Measurements from ENCODE around the gene SF3B4. TPM values are rescaled to one million over a fixed set of nuclear protein-coding genes. Genes with fewer than 3 reads are reported as not detected.
A peak's percentile ranks its signal among the peaks of the same experiment; 100 is the strongest.

SF3B4 gene
- total RNA-seq (10 to 100 TPM; 45.3 to 54.6 (median 51.6) TPM), total RNA-seq (18.8 to 67.1 (median 30.0) reads per million in 29 experiments)
- total RNA-seq (2013), result 20.7 TPM

GRCh38 chr1:149927563-149928400 lies at the start of gene SF3B4:
SF3B4 (minus strand) TSS chr1:149927803; CDS start chr1:149927759, 44 bp downstream.
- CTCF ChIA-PET, result interaction anchor here in 1 of 2 donors (0.6 to 1.2 kb wide), 6 partner anchors 28 to 326 kb away, joined by 3 to 7 read pairs (median 4); partner anchors contain the start of gene BOLA1

GRCh38 chr1:149977345-149977744 lies 49.7 kb upstream of the SF3B4 start:
- H3K4me3 ChIP-seq (ENCODE audit: control insufficient read depth in 1 of 2, extremely low read depth in 1 of 2, low read length in 1 of 2), result no peak overlapping the region
- 90% methylated on average over 2 of the region's 3 CpGs for WGBS (ENCODE audit: insufficient coverage)
- Mint-ChIP-seq H3K4me1 (peaks cover 6 to 17% (median 14%) of the 10 kb centered on the region in 3 donors), H3K36me3 (peaks cover 22% of the 10 kb centered on the region), H3K9me3 (no peaks in the 10 kb centered on the region), H3K27ac (no peak overlapping the region), H3K27me3 (no peaks in the 10 kb centered on the region), H3K4me3 (no peak overlapping the region)
- ChIA-PET CTCF (interaction anchor here in 1 of 2 donors (0.6 kb wide), 1 partner anchor 233 kb away, joined by 5 read pairs; no protein-coding TSS in a partner anchor), POLR2A (no interaction called here)
- H3K9me3 ChIP-seq, result no peaks in the 10 kb centered on the region
- no peak overlapping the region for H3K27ac ChIP-seq (ENCODE audit: low read length)
- DNase-seq (no peak), ATAC-seq (replicated peaks in 1 of 4) (no peak)
- no peaks in the 10 kb centered on the region for H3K27me3 ChIP-seq (replicated peaks in 1 of 2; ENCODE audit: control insufficient read depth in 2 of 2, extremely low read depth in 1 of 2, insufficient read depth in 2 of 2, low read length in 1 of 2)
- peaks cover 0 to 14% of the 10 kb centered on the region in 2 donors for H3K36me3 ChIP-seq (ENCODE audit: control insufficient read depth in 2 of 2, extremely low read depth in 1 of 2, insufficient read depth in 1 of 2, low read length in 1 of 2)
- no peaks in the 10 kb centered on the region for H3K4me1 ChIP-seq (ENCODE audit: control insufficient read depth in 1 of 2, extremely low read depth in 1 of 2, insufficient read depth in 2 of 2, low read length in 2 of 2)

More at GRCh38 chr1:149927563-149928400, at the start of gene SF3B4:
- peak within 1 kb of the TSS; percentile 96 for H3K27ac ChIP-seq (ENCODE audit: low read length)
- POLR2A ChIA-PET, result interaction anchor here (0.6 to 2.8 kb wide), 7 partner anchors 37 to 1021 kb away, joined by 3 to 45 read pairs (median 5); a partner anchor contains a TSS
- WGBS (ENCODE audit: insufficient coverage), result 0% methylated on average over 31 of the region's 47 CpGs
- H3K4me1 Mint-ChIP-seq, result peaks cover 46 to 55% (median 51%) of the 10 kb centered on the region in 3 donors
- no peaks in the 10 kb centered on the region for H3K27me3 ChIP-seq (replicated peaks in 1 of 2; ENCODE audit: control insufficient read depth in 2 of 2, extremely low read depth in 1 of 2, insufficient read depth in 2 of 2, low read length in 1 of 2)
- H3K4me1 ChIP-seq (ENCODE audit: control insufficient read depth in 1 of 2, extremely low read depth in 1 of 2, insufficient read depth in 2 of 2, low read length in 2 of 2), result peaks cover 17 to 29% of the 10 kb centered on the region in 2 experiments
- no peaks in the 10 kb centered on the region for H3K9me3 Mint-ChIP-seq
- H3K4me3 ChIP-seq (ENCODE audit: control insufficient read depth in 1 of 2, extremely low read depth in 1 of 2, low read length in 1 of 2), result peak within 1 kb of the TSS; percentile 95 to 96
- peak within 1 kb of the TSS; percentile 94 to 97 (median 97) for H3K4me3 Mint-ChIP-seq
- H3K27ac Mint-ChIP-seq, result peak within 1 kb of the TSS; percentile 95 to 96
- H3K27me3 Mint-ChIP-seq, result peaks cover 0 to 2% of the 10 kb centered on the region in 2 donors
- H3K9me3 ChIP-seq, result no peaks in the 10 kb centered on the region
- peaks cover 37% of the 10 kb centered on the region for H3K36me3 Mint-ChIP-seq
- DNase-seq (peak; percentile 87 to 98 (median 96)), ATAC-seq (replicated peaks in 1 of 4) (peak; percentile 96 to 99 (median 97))
- H3K36me3 ChIP-seq (ENCODE audit: control insufficient read depth in 2 of 2, extremely low read depth in 1 of 2, insufficient read depth in 1 of 2, low read length in 1 of 2), result peaks cover 10 to 37% of the 10 kb centered on the region in 2 donors

GRCh38 chr1:149972547-149972946 lies 44.9 kb upstream of the SF3B4 start:
- Mint-ChIP-seq H3K27me3 (no peaks in the 10 kb centered on the region), H3K9me3 (no peaks in the 10 kb centered on the region)

DNA sequence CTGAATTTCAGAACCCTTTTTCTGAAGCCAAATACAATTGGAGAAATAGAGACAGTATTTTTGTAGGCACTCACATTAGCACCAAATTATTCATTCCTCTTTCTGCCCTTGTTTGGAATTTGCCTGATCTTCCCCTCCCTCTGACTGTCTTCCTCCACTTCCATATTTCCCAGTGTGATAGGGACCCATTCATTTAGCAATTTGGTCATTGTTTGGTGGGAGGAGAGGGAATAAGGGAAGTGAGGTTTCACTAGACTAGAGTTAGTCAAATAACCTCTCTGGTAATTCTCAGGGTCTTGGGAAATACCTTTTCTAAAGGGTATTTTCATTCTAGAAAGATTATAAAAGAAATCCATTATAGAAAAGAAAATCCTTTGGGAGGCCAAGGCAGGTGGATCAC lies 40.0 kb upstream of the SF3B4 start:
- ChIA-PET POLR2A (no interaction called here), CTCF (interaction anchor here in 1 of 2 donors (0.9 kb wide), 1 partner anchor 219 kb away, joined by 4 read pairs; no protein-coding TSS in a partner anchor)
- Histone ChIP-seq H3K27me3 (replicated peaks in 1 of 2; ENCODE audit: control insufficient read depth in 2 of 2, extremely low read depth in 1 of 2, insufficient read depth in 2 of 2, low read length in 1 of 2) (no peaks in the 10 kb centered on the region), H3K9me3 (no peaks in the 10 kb centered on the region), H3K36me3 (ENCODE audit: control insufficient read depth in 2 of 2, extremely low read depth in 1 of 2, insufficient read depth in 1 of 2, low read length in 1 of 2) (peaks cover 5 to 49% of the 10 kb centered on the region in 2 donors), H3K4me3 (ENCODE audit: control insufficient read depth in 1 of 2, extremely low read depth in 1 of 2, low read length in 1 of 2) (no peak overlapping the region), H3K27ac (ENCODE audit: low read length) (no peak overlapping the region), H3K4me1 (ENCODE audit: control insufficient read depth in 1 of 2, extremely low read depth in 1 of 2, insufficient read depth in 2 of 2, low read length in 2 of 2) (no peaks in the 10 kb centered on the region)
- no peak for DNase-seq
- Mint-ChIP-seq H3K27me3 (no peaks in the 10 kb centered on the region), H3K4me1 (peaks cover 5 to 11% (median 9%) of the 10 kb centered on the region in 3 donors), H3K4me3 (no peak overlapping the region), H3K36me3 (peaks cover 41% of the 10 kb centered on the region), H3K9me3 (no peaks in the 10 kb centered on the region), H3K27ac (no peak overlapping the region)
- no peak for ATAC-seq (replicated peaks in 1 of 4)

More at GRCh38 chr1:149972547-149972946, 44.9 kb upstream of the SF3B4 start:
- no peak for ATAC-seq (replicated peaks in 1 of 4)
- H3K27ac Mint-ChIP-seq, result no peak overlapping the region
- DNase-seq, result no peak
- H3K36me3 Mint-ChIP-seq, result peaks cover 41% of the 10 kb centered on the region
- H3K4me1 Mint-ChIP-seq, result no peaks in the 10 kb centered on the region
- Histone ChIP-seq H3K4me3 (ENCODE audit: control insufficient read depth in 1 of 2, extremely low read depth in 1 of 2, low read length in 1 of 2) (no peak overlapping the region), H3K9me3 (no peaks in the 10 kb centered on the region), H3K27me3 (replicated peaks in 1 of 2; ENCODE audit: control insufficient read depth in 2 of 2, extremely low read depth in 1 of 2, insufficient read depth in 2 of 2, low read length in 1 of 2) (no peaks in the 10 kb centered on the region), H3K4me1 (ENCODE audit: control insufficient read depth in 1 of 2, extremely low read depth in 1 of 2, insufficient read depth in 2 of 2, low read length in 2 of 2) (no peaks in the 10 kb centered on the region), H3K36me3 (ENCODE audit: control insufficient read depth in 2 of 2, extremely low read depth in 1 of 2, insufficient read depth in 1 of 2, low read length in 1 of 2) (peaks cover 0 to 38% of the 10 kb centered on the region in 2 donors), H3K27ac (ENCODE audit: low read length) (no peak overlapping the region)
- ChIA-PET POLR2A (no interaction called here), CTCF (no interaction called here)
- no peak overlapping the region for H3K4me3 Mint-ChIP-seq
- WGBS (ENCODE audit: insufficient coverage), result 100% methylated on average over 2 of the region's 2 CpGs

- WGBS (ENCODE audit: insufficient coverage), result no CpG with 5 or more reads among the region's 3 CpGs
- no peaks in the 10 kb centered on the region for H3K27me3 Mint-ChIP-seq
- POLR2A ChIA-PET, result interaction anchor here in 1 of 2 donors (0.5 kb wide), 1 partner anchor 585 kb away, joined by 4 read pairs; no protein-coding TSS in a partner anchor
These were observed 39.4 kb upstream of the SF3B4 start for GRCh38 chr1:149967041-149967440.

DNA sequence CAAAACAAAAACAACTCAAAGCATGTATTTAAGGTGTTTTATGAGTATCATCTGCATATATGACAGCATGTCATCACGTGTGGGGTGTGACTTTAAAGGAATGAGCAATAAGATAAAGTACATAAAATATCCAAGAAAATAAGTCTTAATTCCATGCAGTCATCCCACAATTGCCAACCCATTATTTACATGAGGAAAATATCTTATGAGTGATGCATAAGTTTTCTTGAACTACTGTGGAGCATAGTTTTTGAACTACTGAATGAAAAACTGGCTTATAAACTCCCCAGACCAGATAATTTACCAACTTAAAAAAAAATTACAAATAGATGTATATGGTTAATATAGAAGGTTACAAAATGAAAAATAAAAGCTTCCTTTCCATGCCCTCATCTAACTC lies 38.8 kb upstream of the SF3B4 start:
- Histone ChIP-seq H3K4me3 (ENCODE audit: control insufficient read depth in 1 of 2, extremely low read depth in 1 of 2, low read length in 1 of 2) (no peak overlapping the region), H3K27ac (ENCODE audit: low read length) (no peak overlapping the region), H3K36me3 (ENCODE audit: control insufficient read depth in 2 of 2, extremely low read depth in 1 of 2, insufficient read depth in 1 of 2, low read length in 1 of 2) (peaks cover 5 to 43% of the 10 kb centered on the region in 2 donors), H3K4me1 (ENCODE audit: control insufficient read depth in 1 of 2, extremely low read depth in 1 of 2, insufficient read depth in 2 of 2, low read length in 2 of 2) (peaks cover 3 to 4% of the 10 kb centered on the region in 2 experiments), H3K27me3 (replicated peaks in 1 of 2; ENCODE audit: control insufficient read depth in 2 of 2, extremely low read depth in 1 of 2, insufficient read depth in 2 of 2, low read length in 1 of 2) (no peaks in the 10 kb centered on the region), H3K9me3 (no peaks in the 10 kb centered on the region)
- DNase-seq (no peak), ATAC-seq (replicated peaks in 1 of 4) (no peak)
- POLR2A ChIA-PET, result interaction anchor here in 1 of 2 donors (0.5 kb wide), 1 partner anchor 586 kb away, joined by 4 read pairs; no protein-coding TSS in a partner anchor
- peaks cover 14 to 22% (median 21%) of the 10 kb centered on the region in 3 donors for H3K4me1 Mint-ChIP-seq
- no CpG with 5 or more reads among the region's 1 CpG for WGBS (ENCODE audit: insufficient coverage)
- no peaks in the 10 kb centered on the region for H3K9me3 Mint-ChIP-seq
- H3K27ac Mint-ChIP-seq, result peak overlapping the region in 1 of 2 donors; percentile 55
- peaks cover 33% of the 10 kb centered on the region for H3K36me3 Mint-ChIP-seq
- no peaks in the 10 kb centered on the region for H3K27me3 Mint-ChIP-seq
- CTCF ChIA-PET, result interaction anchor here in 1 of 2 donors (0.5 kb wide), 1 partner anchor 221 kb away, joined by 3 read pairs; no protein-coding TSS in a partner anchor
- H3K4me3 Mint-ChIP-seq, result no peak overlapping the region

More at GRCh38 chr1:149967041-149967440, 39.4 kb upstream of the SF3B4 start:
- H3K36me3 Mint-ChIP-seq, result peaks cover 36% of the 10 kb centered on the region
- Histone ChIP-seq H3K4me3 (ENCODE audit: control insufficient read depth in 1 of 2, extremely low read depth in 1 of 2, low read length in 1 of 2) (no peak overlapping the region), H3K36me3 (ENCODE audit: control insufficient read depth in 2 of 2, extremely low read depth in 1 of 2, insufficient read depth in 1 of 2, low read length in 1 of 2) (peaks cover 5 to 48% of the 10 kb centered on the region in 2 donors), H3K9me3 (no peaks in the 10 kb centered on the region), H3K27me3 (replicated peaks in 1 of 2; ENCODE audit: control insufficient read depth in 2 of 2, extremely low read depth in 1 of 2, insufficient read depth in 2 of 2, low read length in 1 of 2) (no peaks in the 10 kb centered on the region), H3K27ac (ENCODE audit: low read length) (no peak overlapping the region), H3K4me1 (ENCODE audit: control insufficient read depth in 1 of 2, extremely low read depth in 1 of 2, insufficient read depth in 2 of 2, low read length in 2 of 2) (peaks cover 3 to 4% of the 10 kb centered on the region in 2 experiments)
- no peak for ATAC-seq (replicated peaks in 1 of 4)
- no peak overlapping the region for H3K4me3 Mint-ChIP-seq
- no peak overlapping the region for H3K27ac Mint-ChIP-seq
- CTCF ChIA-PET, result interaction anchor here in 1 of 2 donors (0.9 kb wide), 1 partner anchor 220 kb away, joined by 4 read pairs; no protein-coding TSS in a partner anchor
- no peak for DNase-seq
- peaks cover 11 to 17% (median 15%) of the 10 kb centered on the region in 3 donors for H3K4me1 Mint-ChIP-seq
- H3K9me3 Mint-ChIP-seq, result no peaks in the 10 kb centered on the region
